GM12865 (cell line): ENCODE data around the gene FLVCR1.

Source experiments
- DNase-seq: peaks from one replicate; pipeline ENCODE4 v3.0.0; 2010; ENCODE audit warnings: low read depth
- H3K4me3 ChIP-seq: 2 replicates; pipeline ENCODE4 v1.5.1; 2011; ENCODE audit warnings: mild to moderate bottlenecking, low read depth, low read length, control low read depth
- CTCF ChIP-seq: IDR thresholded peaks from 2 replicates; pipeline ENCODE4 v1.5.1; 2011; ENCODE audit warnings: low read length, control low read depth, low read depth, inconsistent platforms; ENCODE audit not compliant: insufficient read depth; ENCODE audit errors: missing control alignments

The FLVCR1 gene

GRCh38 chr1:212941452-212941851 is 83.4 kb downstream of the FLVCR1 start:
- no peak overlapping the region for H3K4me3 ChIP-seq
- no peak for TF ChIP-seq CTCF
- no peak for DNase-seq

- H3K4me3 ChIP-seq = no peak overlapping the region
- no peak for DNase-seq
- TF ChIP-seq CTCF = no peak
These were observed 84.8 kb downstream of the FLVCR1 start for GRCh38 chr1:212942679-212943392.

- H3K4me3 ChIP-seq = no peak overlapping the region
- TF ChIP-seq CTCF = no peak
- DNase-seq = no peak
These were observed 85.3 kb downstream of the FLVCR1 start for GRCh38 chr1:212943393-212943710.

GRCh38 chr1:212944229-212944901 is 86.3 kb downstream of the FLVCR1 start:
- DNase-seq = no peak
- no peak for TF ChIP-seq CTCF
- no peak overlapping the region for H3K4me3 ChIP-seq

GRCh38 chr1:212945056-212945455 is 87.0 kb downstream of the FLVCR1 start:
- no peak for DNase-seq
- no peak for TF ChIP-seq CTCF
- no peak overlapping the region for H3K4me3 ChIP-seq

GRCh38 chr1:212945463-212946160 is 87.5 kb downstream of the FLVCR1 start:
- H3K4me3 ChIP-seq = no peak overlapping the region
- DNase-seq = no peak
- TF ChIP-seq CTCF = no peak
